Thymus (tissue), 11 donors: ENCODE measurements around the gene SGCD. TPM values are rescaled to one million over a fixed set of nuclear protein-coding genes. Genes with fewer than 3 reads are reported as not detected.

Source experiments
- DNase-seq, 9 donors: peaks; one replicate each; pipeline ENCODE4 v3.0.0-alpha.2; 2013; ENCODE audit warnings: low spot score in 9 of 9, low read depth in 6 of 9, missing footprints in 1 of 9
- H3K27ac ChIP-seq, 2 donors: one replicate each; pipeline ENCODE4 v1.5.1; 2013; ENCODE audit warnings: control low read depth in 1 of 2, low read depth in 1 of 2, low read length in 1 of 2, mild to moderate bottlenecking in 1 of 2, moderate library complexity in 1 of 2
- H3K27me3 ChIP-seq, 2 donors: one replicate each; pipeline ENCODE4 v1.5.1; 2013; ENCODE audit warnings: low read length in 1 of 2; ENCODE audit not compliant: control insufficient read depth in 2 of 2, insufficient read depth in 1 of 2
- H3K36me3 ChIP-seq, 2 donors: one replicate each; pipeline ENCODE4 v1.5.1; 2013; ENCODE audit warnings: low read length in 1 of 2, mild to moderate bottlenecking in 1 of 2, moderate library complexity in 1 of 2; ENCODE audit not compliant: control insufficient read depth in 2 of 2, insufficient read depth in 2 of 2
- H3K4me1 ChIP-seq, 2 donors: one replicate each; pipeline ENCODE4 v1.5.1; 2013; ENCODE audit warnings: low read length in 2 of 2; ENCODE audit not compliant: control insufficient read depth in 2 of 2, insufficient read depth in 2 of 2
- H3K4me3 ChIP-seq, 2 donors: one replicate each; pipeline ENCODE4 v1.5.1; 2013; ENCODE audit warnings: low read length in 2 of 2, control low read depth in 1 of 2, mild to moderate bottlenecking in 1 of 2
- H3K9me3 ChIP-seq, 2 donors: one replicate each; pipeline ENCODE4 v1.5.1; 2013; ENCODE audit warnings: low read length in 1 of 2, mild to moderate bottlenecking in 1 of 2; ENCODE audit not compliant: control insufficient read depth in 2 of 2, insufficient read depth in 1 of 2
- WGBS: extraction: QIAGEN DNeasy Blood & Tissue Kit; methylation state at CpG from one replicate; pipeline ENCODE4 v1.1.7; 2013; 5-methylcytosine and 5-hydroxymethylcytosine counted together
- polyA plus RNA-seq: library from polyadenylated mRNA; stranded (reverse); fragments of 200-250 nt; gene quantifications from one replicate; pipeline ENCODE4 v1.2.3, GENCODE V29; 2013
- total RNA-seq: library from RNA; stranded (reverse); fragments of 120-200 nt; gene quantifications from one replicate; pipeline ENCODE4 v1.2.4, GENCODE V29; 2013
- donor health status: healthy.

The SGCD gene
- total and polyA plus RNA-seq, 2 donors = 0.46 to 1.6 TPM

- DNase-seq = no peak
- WGBS = 90% methylated on average over 2 of the region's 2 CpGs
- no peaks in the 10 kb centered on the region for H3K36me3 ChIP-seq
- H3K27ac ChIP-seq = no peak overlapping the region
- H3K9me3 ChIP-seq = no peaks in the 10 kb centered on the region
- no peaks in the 10 kb centered on the region for H3K4me1 ChIP-seq
- no peaks in the 10 kb centered on the region for H3K27me3 ChIP-seq
- no peak overlapping the region for H3K4me3 ChIP-seq
These were observed 123.8 kb downstream of the SGCD start for GRCh38 chr5:156450778-156451177.

GRCh38 chr5:156451505-156451904 is 124.5 kb downstream of the SGCD start:
- 92% methylated on average over 1 of the region's 1 CpG for WGBS
- Histone ChIP-seq H3K27me3 (no peaks in the 10 kb centered on the region), H3K9me3 (no peaks in the 10 kb centered on the region), H3K4me1 (no peaks in the 10 kb centered on the region), H3K27ac (no peak overlapping the region), H3K4me3 (no peak overlapping the region), H3K36me3 (no peaks in the 10 kb centered on the region)
- no peak for DNase-seq

- Histone ChIP-seq H3K4me1 (no peaks in the 10 kb centered on the region), H3K27me3 (no peaks in the 10 kb centered on the region), H3K36me3 (no peaks in the 10 kb centered on the region), H3K27ac (no peak overlapping the region), H3K4me3 (no peak overlapping the region), H3K9me3 (no peaks in the 10 kb centered on the region)
- no peak for DNase-seq
These were observed 129.9 kb downstream of the SGCD start for GRCh38 chr5:156456857-156457256.

- no peak for DNase-seq
These were observed 132.9 kb downstream of the SGCD start for GRCh38 chr5:156459812-156460385.

GRCh38 chr5:156460471-156460870 is 133.5 kb downstream of the SGCD start:
- Histone ChIP-seq H3K9me3 (no peaks in the 10 kb centered on the region), H3K27ac (no peak overlapping the region), H3K4me1 (no peaks in the 10 kb centered on the region), H3K36me3 (no peaks in the 10 kb centered on the region), H3K4me3 (no peak overlapping the region), H3K27me3 (no peaks in the 10 kb centered on the region)
- no peak for DNase-seq

More at GRCh38 chr5:156459812-156460385, 132.9 kb downstream of the SGCD start:
- no peak overlapping the region for H3K4me3 ChIP-seq
- no peaks in the 10 kb centered on the region for H3K27me3 ChIP-seq
- H3K9me3 ChIP-seq = no peaks in the 10 kb centered on the region
- no peaks in the 10 kb centered on the region for H3K36me3 ChIP-seq
- H3K4me1 ChIP-seq = no peaks in the 10 kb centered on the region
- no peak overlapping the region for H3K27ac ChIP-seq
- 87% methylated on average over 1 of the region's 1 CpG for WGBS

GRCh38 chr5:156466871-156467270 is 139.9 kb downstream of the SGCD start:
- WGBS = 77% methylated on average over 3 of the region's 3 CpGs
- no peak overlapping the region for H3K4me3 ChIP-seq
- no peaks in the 10 kb centered on the region for H3K4me1 ChIP-seq
- H3K36me3 ChIP-seq = no peaks in the 10 kb centered on the region
- H3K27me3 ChIP-seq = no peaks in the 10 kb centered on the region
- H3K27ac ChIP-seq = no peak overlapping the region
- no peak for DNase-seq
- H3K9me3 ChIP-seq = no peaks in the 10 kb centered on the region

- no peaks in the 10 kb centered on the region for H3K9me3 ChIP-seq
- no peak for DNase-seq
- H3K27ac ChIP-seq = no peak overlapping the region
- 95% methylated on average over 3 of the region's 3 CpGs for WGBS
- H3K27me3 ChIP-seq = no peaks in the 10 kb centered on the region
- H3K4me3 ChIP-seq = no peak overlapping the region
- no peaks in the 10 kb centered on the region for H3K4me1 ChIP-seq
- H3K36me3 ChIP-seq = no peaks in the 10 kb centered on the region
These were observed 142.7 kb downstream of the SGCD start for GRCh38 chr5:156469636-156470035.

- WGBS = 93% methylated on average over 3 of the region's 3 CpGs
- Histone ChIP-seq H3K4me3 (no peak overlapping the region), H3K27me3 (no peaks in the 10 kb centered on the region), H3K4me1 (no peaks in the 10 kb centered on the region), H3K9me3 (no peaks in the 10 kb centered on the region), H3K36me3 (no peaks in the 10 kb centered on the region), H3K27ac (no peak overlapping the region)
- no peak for DNase-seq
These were observed 144.9 kb downstream of the SGCD start for GRCh38 chr5:156471893-156472292.

GRCh38 chr5:156473269-156473908 is 146.4 kb downstream of the SGCD start:
- Histone ChIP-seq H3K9me3 (no peaks in the 10 kb centered on the region), H3K4me1 (no peaks in the 10 kb centered on the region), H3K36me3 (no peaks in the 10 kb centered on the region), H3K4me3 (no peak overlapping the region), H3K27ac (no peak overlapping the region), H3K27me3 (no peaks in the 10 kb centered on the region)
- no peak for DNase-seq
- 70% methylated on average over 7 of the region's 7 CpGs for WGBS
